ENCODE results near the gene CHCHD3.

CHCHD3 gene

DNA sequence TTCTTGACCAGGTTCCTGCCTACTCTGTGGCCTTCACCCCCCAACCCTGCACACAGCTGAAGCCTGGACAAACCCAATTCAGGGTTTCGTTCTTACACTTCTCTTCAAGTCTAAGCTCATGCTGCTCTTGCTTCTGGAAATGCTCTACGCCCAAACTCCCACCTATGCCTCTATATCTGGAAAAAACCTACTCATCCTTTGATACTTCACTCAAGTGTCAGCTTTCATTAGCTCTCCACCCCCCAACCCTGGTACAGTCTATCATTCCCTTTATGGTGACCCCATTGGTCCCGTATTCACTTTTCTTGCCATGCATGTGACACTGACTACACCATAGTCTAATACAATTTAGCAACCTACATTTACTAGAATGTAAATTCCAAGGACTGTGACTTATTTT lies 284.7 kb downstream of the CHCHD3 start:
- Mint-ChIP-seq H3K27me3 (no peaks in the 10 kb centered on the region), H3K9me3 (no peaks in the 10 kb centered on the region), H3K36me3 (ENCODE audit: low read depth) (peaks cover 22% of the 10 kb centered on the region), H3K4me3 (no peak overlapping the region), H3K27ac (no peak overlapping the region), H3K4me1 (no peaks in the 10 kb centered on the region)
- no peak for ATAC-seq
- DNase-seq: no peak

DNA sequence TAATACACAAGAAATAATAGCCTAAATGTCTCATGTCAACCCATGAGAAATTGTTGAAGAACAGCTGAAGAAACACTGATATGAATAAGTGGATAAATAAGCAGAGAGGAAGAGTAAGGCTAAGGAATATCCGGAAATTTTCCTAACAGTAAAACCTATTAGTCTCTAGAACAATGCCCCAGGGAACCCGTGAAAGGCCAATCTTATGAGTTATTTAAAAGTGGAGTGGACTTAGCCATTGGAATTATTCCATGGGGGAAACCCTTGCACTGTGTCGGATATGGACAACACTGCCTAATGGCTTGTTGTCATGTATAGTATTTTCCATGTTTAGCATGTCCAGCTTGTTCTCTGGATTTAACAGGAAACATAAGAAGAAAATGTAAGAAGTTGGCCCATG lies 288.4 kb downstream of the CHCHD3 start:
- H3K36me3 Mint-ChIP-seq (ENCODE audit: low read depth): peaks cover 40% of the 10 kb centered on the region
- no peak overlapping the region for H3K4me3 Mint-ChIP-seq
- H3K4me1 Mint-ChIP-seq: no peaks in the 10 kb centered on the region
- no peaks in the 10 kb centered on the region for H3K9me3 Mint-ChIP-seq
- H3K27ac Mint-ChIP-seq: no peak overlapping the region
- no peak for ATAC-seq
- no peak for DNase-seq
- H3K27me3 Mint-ChIP-seq: no peaks in the 10 kb centered on the region

DNA sequence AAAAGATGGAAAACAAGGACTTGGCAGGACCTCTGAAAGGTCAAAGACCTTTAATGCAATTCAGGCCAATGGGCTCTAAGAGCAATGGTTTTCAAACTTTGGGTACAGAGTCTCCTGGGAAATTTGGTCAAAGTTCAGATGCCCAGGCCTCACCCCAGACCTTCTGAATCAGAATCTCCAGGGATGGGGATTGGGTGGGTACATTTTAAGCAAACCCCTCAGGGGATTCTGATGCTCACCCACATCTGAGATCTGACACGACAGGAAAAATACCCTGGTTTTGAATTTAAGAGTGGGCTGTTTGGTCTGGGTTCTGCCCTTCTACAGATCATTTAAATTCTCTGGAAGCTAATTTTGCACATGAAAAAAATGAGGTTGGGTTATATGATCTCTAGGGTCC lies 290.9 kb downstream of the CHCHD3 start:
- no peak for ATAC-seq
- Mint-ChIP-seq H3K27ac (no peak overlapping the region), H3K36me3 (ENCODE audit: low read depth) (peaks cover 37% of the 10 kb centered on the region), H3K4me3 (no peak overlapping the region), H3K27me3 (no peaks in the 10 kb centered on the region), H3K4me1 (no peaks in the 10 kb centered on the region), H3K9me3 (no peaks in the 10 kb centered on the region)
- DNase-seq: no peak

DNA sequence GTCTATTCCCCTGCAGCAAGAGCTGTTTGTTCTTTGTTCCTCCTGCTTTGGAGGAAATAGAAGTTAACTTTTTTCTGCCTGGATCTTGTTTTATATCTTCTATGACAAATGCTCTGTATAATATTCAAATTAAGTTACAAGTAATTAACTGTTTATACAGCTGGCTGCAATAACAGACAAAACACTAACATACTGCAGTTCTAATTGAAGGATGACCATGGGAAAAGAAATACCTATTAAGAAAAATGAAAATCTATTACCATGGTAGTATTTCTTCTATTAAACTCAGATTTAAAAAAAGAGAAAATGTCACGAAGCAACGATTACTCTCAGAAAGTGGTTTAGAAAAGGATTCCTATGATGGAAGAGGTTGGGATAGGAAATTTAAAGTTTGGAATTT lies 291.8 kb downstream of the CHCHD3 start:
- Mint-ChIP-seq H3K27ac (no peak overlapping the region), H3K4me3 (no peak overlapping the region), H3K9me3 (no peaks in the 10 kb centered on the region), H3K36me3 (ENCODE audit: low read depth) (peaks cover 35% of the 10 kb centered on the region), H3K4me1 (no peaks in the 10 kb centered on the region), H3K27me3 (no peaks in the 10 kb centered on the region)
- no peak for DNase-seq
- no peak for ATAC-seq

DNA sequence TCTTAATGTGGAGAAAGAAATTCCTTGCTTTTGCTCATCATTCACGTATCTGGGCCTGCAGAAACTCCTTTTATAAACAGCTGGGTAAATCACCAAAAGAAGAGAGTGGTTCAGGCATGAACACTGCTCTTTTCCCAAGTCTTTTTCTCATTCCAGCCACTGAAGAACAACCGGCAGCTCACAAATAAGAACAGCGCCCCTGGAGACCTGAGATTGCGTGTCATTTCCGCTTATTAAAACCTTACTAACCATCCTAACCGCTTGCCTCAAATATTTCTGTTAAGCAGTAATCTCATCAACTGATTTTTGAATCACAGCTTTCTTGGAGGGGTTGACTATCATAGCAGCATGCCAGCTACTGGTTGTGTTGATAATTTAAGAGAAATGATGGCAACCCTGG lies 292.6 kb downstream of the CHCHD3 start:
- Mint-ChIP-seq H3K27me3 (no peaks in the 10 kb centered on the region), H3K4me1 (no peaks in the 10 kb centered on the region), H3K4me3 (no peak overlapping the region), H3K27ac (no peak overlapping the region), H3K9me3 (no peaks in the 10 kb centered on the region), H3K36me3 (ENCODE audit: low read depth) (peaks cover 38% of the 10 kb centered on the region)
- no peak for ATAC-seq
- DNase-seq: no peak

DNA sequence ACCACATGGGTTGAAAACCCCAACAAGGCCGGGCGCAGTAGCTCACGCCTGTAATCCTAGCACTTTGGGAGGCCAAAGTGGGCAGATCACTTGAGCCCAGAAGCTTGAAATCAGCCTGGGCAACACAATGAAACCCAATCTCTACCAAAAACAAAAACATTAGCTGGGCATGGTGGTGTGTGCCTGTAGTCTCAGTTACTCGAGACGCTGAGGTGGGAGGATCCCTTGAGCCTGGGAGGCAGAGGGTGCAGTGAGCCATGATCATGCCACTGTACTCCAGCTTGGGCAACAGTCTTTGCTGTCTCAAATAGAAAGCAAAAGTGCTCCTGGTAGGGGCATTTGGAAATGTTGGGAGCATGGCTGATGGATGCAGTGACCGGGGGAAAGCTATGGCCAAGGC lies 296.0 kb downstream of the CHCHD3 start:
- H3K4me1 Mint-ChIP-seq: no peaks in the 10 kb centered on the region
- H3K4me3 Mint-ChIP-seq: no peak overlapping the region
- H3K27me3 Mint-ChIP-seq: no peaks in the 10 kb centered on the region
- no peaks in the 10 kb centered on the region for H3K9me3 Mint-ChIP-seq
- ATAC-seq: no peak
- H3K36me3 Mint-ChIP-seq (ENCODE audit: low read depth): peaks cover 32% of the 10 kb centered on the region
- no peak for DNase-seq
- no peak overlapping the region for H3K27ac Mint-ChIP-seq

DNA sequence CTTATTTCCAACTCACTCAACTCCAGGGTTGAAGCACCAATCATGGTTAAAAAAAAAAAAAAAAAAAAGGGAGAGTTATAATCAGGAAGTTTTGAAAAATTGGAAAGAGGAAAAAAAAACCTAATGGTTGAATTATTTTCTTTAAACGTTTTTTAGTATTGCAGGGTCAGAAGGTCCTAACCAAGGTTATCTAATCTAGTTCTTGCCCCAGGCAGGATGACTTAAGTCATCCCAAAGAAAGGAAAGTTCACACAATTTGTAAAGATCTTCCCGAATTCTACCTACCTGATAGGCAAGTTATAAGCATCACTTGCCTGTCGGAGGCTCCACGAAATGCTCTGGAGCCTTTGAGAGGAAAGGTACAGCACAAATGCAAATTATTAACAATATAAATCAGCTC lies 297.5 kb downstream of the CHCHD3 start:
- H3K4me3 Mint-ChIP-seq: no peak overlapping the region
- no peaks in the 10 kb centered on the region for H3K4me1 Mint-ChIP-seq
- no peaks in the 10 kb centered on the region for H3K9me3 Mint-ChIP-seq
- H3K36me3 Mint-ChIP-seq (ENCODE audit: low read depth): peaks cover 21% of the 10 kb centered on the region
- H3K27ac Mint-ChIP-seq: no peak overlapping the region
- H3K27me3 Mint-ChIP-seq: no peaks in the 10 kb centered on the region
- no peak for DNase-seq
- no peak for ATAC-seq

DNA sequence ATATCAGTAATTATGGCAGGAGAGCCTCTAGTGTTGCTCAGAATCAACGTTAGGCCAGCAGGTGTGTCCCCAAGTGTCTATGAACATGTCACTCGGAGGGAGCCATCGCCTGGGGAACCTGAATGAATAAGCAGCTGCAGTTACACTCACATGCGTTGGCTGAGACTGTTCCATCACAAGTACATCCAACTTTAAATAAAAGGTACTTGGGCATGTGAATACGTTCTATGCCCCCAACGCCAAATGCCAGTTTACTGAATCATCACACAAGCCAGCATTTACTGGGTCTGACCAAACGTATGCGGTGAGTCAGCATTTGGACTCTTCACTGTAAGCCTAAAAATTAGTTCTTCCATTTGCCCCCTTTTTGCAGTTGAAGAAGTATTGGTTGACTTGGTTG lies 298.1 kb downstream of the CHCHD3 start:
- no peak overlapping the region for H3K4me3 Mint-ChIP-seq
- no peaks in the 10 kb centered on the region for H3K27me3 Mint-ChIP-seq
- H3K36me3 Mint-ChIP-seq (ENCODE audit: low read depth): peaks cover 21% of the 10 kb centered on the region
- no peaks in the 10 kb centered on the region for H3K9me3 Mint-ChIP-seq
- H3K27ac Mint-ChIP-seq: no peak overlapping the region
- ATAC-seq: no peak
- DNase-seq: no peak
- peaks cover 2% of the 10 kb centered on the region for H3K4me1 Mint-ChIP-seq

DNA sequence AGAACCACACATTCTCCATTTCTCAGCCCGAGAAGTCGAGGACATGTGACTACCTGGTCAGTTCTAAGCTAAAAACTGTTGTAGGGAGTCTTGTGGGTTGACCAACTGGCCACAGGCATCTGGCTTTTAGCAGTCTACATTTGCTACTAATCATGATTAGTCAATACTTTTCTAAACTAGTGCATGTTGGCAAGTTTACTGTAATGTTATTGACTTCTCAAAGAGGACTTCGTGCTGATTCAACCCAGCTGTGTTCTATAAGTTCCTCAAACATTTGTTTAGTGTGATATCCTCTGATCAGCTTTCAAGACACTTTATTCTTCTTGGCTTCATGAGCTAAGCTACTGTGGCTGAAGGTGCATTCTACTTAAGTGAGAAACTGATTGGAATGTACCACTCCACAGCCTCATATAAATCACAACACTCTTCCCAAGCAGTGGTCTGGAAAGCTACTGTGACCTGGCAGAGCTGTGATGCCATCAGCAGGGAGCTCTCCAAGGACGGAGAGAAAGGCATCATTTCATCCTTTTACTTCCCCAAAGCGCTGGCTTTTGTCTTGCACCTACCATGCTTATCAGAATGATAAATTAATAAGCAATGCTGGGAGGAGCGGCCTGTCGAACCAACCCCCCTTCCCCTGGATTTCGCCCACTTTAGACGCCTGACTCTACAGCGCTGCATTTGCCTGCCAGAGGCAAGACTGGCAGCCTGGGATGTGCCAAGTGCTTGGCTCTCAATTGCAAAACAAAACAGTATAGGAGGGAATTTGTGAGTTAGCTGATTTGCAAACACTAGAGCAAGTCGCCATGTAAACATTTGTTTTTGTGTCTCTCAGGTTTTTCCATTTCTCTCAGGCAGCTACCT lies 298.9 kb downstream of the CHCHD3 start:
- Mint-ChIP-seq H3K4me3 (no peak overlapping the region), H3K27ac (no peak overlapping the region), H3K9me3 (no peaks in the 10 kb centered on the region), H3K27me3 (no peaks in the 10 kb centered on the region), H3K4me1 (peaks cover 8% of the 10 kb centered on the region), H3K36me3 (ENCODE audit: low read depth) (peaks cover 16% of the 10 kb centered on the region)
- ATAC-seq: no peak
- DNase-seq: no peak

DNA sequence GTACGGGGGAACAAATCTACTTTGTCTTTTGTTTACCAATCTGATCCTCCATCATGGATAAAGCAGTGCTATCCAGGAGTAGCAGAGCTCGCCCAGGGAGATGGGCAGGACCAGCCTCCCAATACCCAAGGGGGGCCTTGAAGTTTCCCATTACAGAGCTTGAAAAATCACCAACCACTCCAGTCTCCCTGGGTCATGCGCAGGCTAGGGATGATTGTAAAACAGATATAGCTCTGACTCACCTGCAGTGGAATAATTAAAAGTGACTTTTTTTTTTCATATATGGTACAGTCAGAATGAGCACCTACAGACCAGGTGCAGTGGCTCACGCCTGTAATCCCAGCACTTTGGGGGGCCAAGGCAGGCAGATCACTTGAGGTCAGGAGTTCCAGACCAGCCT lies 301.1 kb downstream of the CHCHD3 start:
- no peak overlapping the region for H3K4me3 Mint-ChIP-seq
- H3K27me3 Mint-ChIP-seq: peaks cover 4% of the 10 kb centered on the region
- H3K27ac Mint-ChIP-seq: no peak overlapping the region
- DNase-seq (no peak), ATAC-seq (no peak)
- H3K4me1 Mint-ChIP-seq: peaks cover 17% of the 10 kb centered on the region
- H3K9me3 Mint-ChIP-seq: peaks cover 8% of the 10 kb centered on the region
- peaks cover 10% of the 10 kb centered on the region for H3K36me3 Mint-ChIP-seq (ENCODE audit: low read depth)

DNA sequence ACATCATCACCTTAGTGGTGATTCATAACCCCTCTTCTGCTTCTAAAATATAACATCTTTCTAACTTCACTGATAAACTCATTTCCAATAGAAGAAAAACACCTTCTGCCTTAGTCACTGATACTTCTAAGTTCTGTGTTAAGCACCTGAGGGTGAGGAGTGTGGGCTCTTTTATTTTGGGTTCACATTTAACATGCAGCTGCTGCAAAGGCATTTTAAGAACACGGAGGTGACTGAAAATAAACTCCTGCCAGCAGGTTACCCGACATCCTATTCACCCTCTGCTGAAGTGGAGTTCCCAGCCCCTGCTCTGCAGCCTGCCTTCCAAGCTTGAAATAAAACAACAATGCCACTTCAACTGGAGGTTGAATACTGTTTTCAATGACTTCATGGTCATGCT lies 302.7 kb downstream of the CHCHD3 start:
- DNase-seq (no peak), ATAC-seq (no peak)
- H3K27ac Mint-ChIP-seq: no peak overlapping the region
- peaks cover 2% of the 10 kb centered on the region for H3K36me3 Mint-ChIP-seq (ENCODE audit: low read depth)
- peaks cover 17% of the 10 kb centered on the region for H3K4me1 Mint-ChIP-seq
- no peak overlapping the region for H3K4me3 Mint-ChIP-seq
- peaks cover 4% of the 10 kb centered on the region for H3K27me3 Mint-ChIP-seq
- H3K9me3 Mint-ChIP-seq: peaks cover 8% of the 10 kb centered on the region

DNA sequence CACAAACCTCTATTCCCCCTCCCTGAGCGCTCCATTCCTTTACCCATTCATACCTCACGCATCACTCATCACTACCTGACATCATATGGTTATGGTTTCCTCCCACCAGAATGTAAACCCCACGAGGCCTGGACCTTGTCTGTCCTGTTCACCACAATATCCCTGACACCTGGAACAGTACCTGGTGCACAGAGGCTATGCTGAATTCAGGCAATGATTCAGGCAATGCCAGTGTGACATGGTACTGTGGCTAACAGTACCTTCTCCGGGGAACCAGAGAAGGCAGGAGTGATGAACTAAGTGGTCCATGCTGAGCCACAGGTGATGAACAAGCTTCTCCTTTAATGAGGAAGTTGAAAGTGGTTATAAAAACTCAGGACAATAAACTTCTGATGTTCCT lies 303.1 kb downstream of the CHCHD3 start:
- Mint-ChIP-seq H3K27me3 (peaks cover 4% of the 10 kb centered on the region), H3K27ac (peak overlapping the region; percentile 1), H3K4me1 (peaks cover 17% of the 10 kb centered on the region), H3K9me3 (peaks cover 8% of the 10 kb centered on the region), H3K4me3 (no peak overlapping the region), H3K36me3 (ENCODE audit: low read depth) (no peaks in the 10 kb centered on the region)
- ATAC-seq (peak; percentile 41), DNase-seq (no peak)

DNA sequence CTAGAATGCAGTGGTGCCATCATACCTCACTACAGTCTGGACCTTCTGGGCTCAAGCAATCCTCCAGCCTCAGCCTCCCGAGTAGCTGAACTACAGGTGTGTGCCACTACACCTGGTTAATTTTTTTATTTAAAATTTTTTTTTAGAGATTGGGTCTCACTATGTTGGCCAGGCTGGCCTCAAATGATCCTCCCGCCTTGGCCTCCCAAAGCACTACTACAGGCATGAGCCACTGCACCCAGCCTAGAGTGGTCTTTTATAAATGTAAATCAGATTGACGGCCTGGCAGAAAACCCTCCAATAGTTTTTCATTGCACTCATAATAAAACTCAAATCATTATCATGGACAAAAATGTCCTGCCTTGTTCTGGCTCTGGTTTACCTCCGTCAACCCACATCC lies 303.9 kb downstream of the CHCHD3 start:
- Mint-ChIP-seq H3K9me3 (peaks cover 8% of the 10 kb centered on the region), H3K4me3 (no peak overlapping the region), H3K27me3 (peaks cover 4% of the 10 kb centered on the region), H3K4me1 (peaks cover 18% of the 10 kb centered on the region), H3K36me3 (ENCODE audit: low read depth) (no peaks in the 10 kb centered on the region), H3K27ac (peak overlapping the region; percentile 1)
- DNase-seq (no peak), ATAC-seq (no peak)

DNA sequence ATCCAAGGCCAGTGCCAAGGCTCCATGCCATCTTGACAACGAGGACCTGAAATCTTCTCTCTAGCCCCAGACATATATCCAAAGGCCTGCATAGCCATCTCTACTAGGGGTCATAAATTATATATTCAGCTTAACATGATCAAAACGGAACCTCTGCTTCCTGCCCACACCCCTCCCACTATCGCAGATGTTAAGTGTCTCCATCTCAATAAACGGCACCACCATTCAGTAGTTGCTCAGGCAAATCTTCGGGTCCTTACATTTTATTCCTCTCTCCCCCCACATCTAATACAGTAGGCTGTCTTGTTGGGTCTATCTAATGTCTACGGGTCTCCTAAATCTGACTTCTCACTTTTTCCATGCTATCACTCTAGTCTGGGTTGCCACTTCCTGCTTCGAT lies 304.5 kb downstream of the CHCHD3 start:
- H3K36me3 Mint-ChIP-seq (ENCODE audit: low read depth): no peaks in the 10 kb centered on the region
- peaks cover 18% of the 10 kb centered on the region for H3K4me1 Mint-ChIP-seq
- H3K27ac Mint-ChIP-seq: peak overlapping the region; percentile 7
- peaks cover 4% of the 10 kb centered on the region for H3K27me3 Mint-ChIP-seq
- DNase-seq (no peak), ATAC-seq (no peak)
- H3K9me3 Mint-ChIP-seq: peaks cover 8% of the 10 kb centered on the region
- peak overlapping the region; percentile 13 for H3K4me3 Mint-ChIP-seq

DNA sequence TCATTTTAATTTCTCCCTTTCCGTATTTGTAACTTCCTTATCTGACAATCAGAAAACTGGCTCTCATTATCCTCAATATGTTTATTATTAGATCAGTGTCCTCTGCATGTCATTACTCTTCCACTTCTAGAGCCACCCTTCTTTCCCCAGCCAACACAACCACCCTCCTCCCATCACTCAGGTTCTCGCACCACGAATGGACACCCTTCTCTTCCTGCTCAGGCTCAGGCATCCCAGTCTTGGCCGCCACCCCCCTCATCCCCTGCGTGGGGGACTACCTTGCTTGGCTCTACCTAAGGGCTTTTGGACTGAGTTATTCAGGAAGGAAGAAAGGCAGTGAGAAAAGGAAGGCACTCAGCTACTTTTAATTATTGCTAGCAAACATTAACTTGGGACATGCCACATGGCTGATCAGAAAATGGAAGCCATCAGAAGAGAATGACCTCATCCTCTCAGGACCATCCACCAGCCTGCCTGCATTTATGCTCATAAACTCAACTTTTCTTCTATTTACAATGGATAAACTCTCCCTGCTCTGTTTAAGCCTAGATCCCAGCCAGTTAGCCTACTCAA lies 305.8 kb downstream of the CHCHD3 start:
- no peak overlapping the region for H3K4me3 Mint-ChIP-seq
- no peaks in the 10 kb centered on the region for H3K36me3 Mint-ChIP-seq (ENCODE audit: low read depth)
- no peak for DNase-seq
- peaks cover 4% of the 10 kb centered on the region for H3K27me3 Mint-ChIP-seq
- H3K27ac Mint-ChIP-seq: no peak overlapping the region
- no peak for ATAC-seq
- H3K9me3 Mint-ChIP-seq: peaks cover 8% of the 10 kb centered on the region
- H3K4me1 Mint-ChIP-seq: peaks cover 25% of the 10 kb centered on the region

Data from activated naive CD8-positive, alpha-beta T cell treated with anti-CD3 and anti-CD28 coated beads, Interleukin-2, amount 50 U/mL, for 24 hours (primary cell).